HG02642 (cell line): ENCODE data around the gene ZNF134.

Experiments
- ATAC-seq: cut with Tn5 transposase; IDR thresholded peaks from one replicate; pipeline ENCODE4 v1.9.1; 2021; ENCODE audit warnings: mild to moderate bottlenecking; ENCODE audit not compliant: unreplicated experiment, poor library complexity

The ZNF134 gene

GRCh38 chr19:57613941-57614743 is at the start of gene ZNF134:
Gene ZNF134, plus strand, starts transcription at chr19:57614242. Its CDS starts 5,227 bp downstream, at chr19:57619469.
- peak; percentile 98 for ATAC-seq

- ATAC-seq = no peak
These were observed 47.4 kb upstream of the ZNF134 start for GRCh38 chr19:57566396-57567265.

- ATAC-seq = no peak
These were observed 43.3 kb upstream of the ZNF134 start for GRCh38 chr19:57570707-57571106.

- no peak for ATAC-seq
These were observed 41.6 kb upstream of the ZNF134 start for GRCh38 chr19:57572415-57572947.

- ATAC-seq = no peak
These were observed 37.4 kb upstream of the ZNF134 start for GRCh38 chr19:57576661-57577060.

GRCh38 chr19:57578487-57579205 is 35.4 kb upstream of the ZNF134 start, which contains the start of gene ZNF416:
Gene ZNF416, minus strand, starts transcription at chr19:57578911. Its CDS starts 207 bp downstream, at chr19:57578704.
- ATAC-seq = peak; percentile 96

GRCh38 chr19:57583104-57583520 is 30.9 kb upstream of the ZNF134 start:
- no peak for ATAC-seq

GRCh38 chr19:57583521-57584416 is 30.3 kb upstream of the ZNF134 start, which contains the start of gene ZIK1:
Gene ZIK1, plus strand, starts transcription at chr19:57584145. Its CDS starts 212 bp downstream, at chr19:57584357.
- ATAC-seq = peak; percentile 81

GRCh38 chr19:57587529-57587928 is 26.5 kb upstream of the ZNF134 start:
- no peak for ATAC-seq

GRCh38 chr19:57599377-57599760 is 14.7 kb upstream of the ZNF134 start:
- ATAC-seq = no peak

GRCh38 chr19:57599761-57600383 is 14.2 kb upstream of the ZNF134 start, which contains the start of gene ZNF530:
Gene ZNF530, plus strand, starts transcription at chr19:57599885. Its CDS starts 4,461 bp downstream, at chr19:57604346.
- ATAC-seq = peak; percentile 92

GRCh38 chr19:57606931-57607330 is 7.1 kb upstream of the ZNF134 start:
- no peak for ATAC-seq

GRCh38 chr19:57611113-57611512 is 2.9 kb upstream of the ZNF134 start:
- ATAC-seq = no peak

- ATAC-seq = no peak
These were observed 1.3 kb downstream of the ZNF134 start for GRCh38 chr19:57615346-57615745.

- ATAC-seq = no peak
These were observed 6.8 kb downstream of the ZNF134 start for GRCh38 chr19:57620673-57621348.

GRCh38 chr19:57623091-57623490 is 9.0 kb downstream of the ZNF134 start:
- no peak for ATAC-seq

GRCh38 chr19:57632987-57633831 is 19.2 kb downstream of the ZNF134 start, which contains the start of gene ZNF211:
Gene ZNF211, plus strand, starts transcription at chr19:57633168. Its CDS starts 179 bp downstream, at chr19:57633347.
- ATAC-seq = peak; percentile 95
